ENCODE data around the gene PDE3B. TPM values are rescaled to one million over a fixed set of nuclear protein-coding genes. Genes with fewer than 3 reads are reported as not detected.
A peak's percentile ranks its signal among the peaks of the same experiment; 100 is the strongest.

Gene PDE3B
- total RNA-seq, 1 donor from 2014 or later = 4.0 TPM

DNA sequence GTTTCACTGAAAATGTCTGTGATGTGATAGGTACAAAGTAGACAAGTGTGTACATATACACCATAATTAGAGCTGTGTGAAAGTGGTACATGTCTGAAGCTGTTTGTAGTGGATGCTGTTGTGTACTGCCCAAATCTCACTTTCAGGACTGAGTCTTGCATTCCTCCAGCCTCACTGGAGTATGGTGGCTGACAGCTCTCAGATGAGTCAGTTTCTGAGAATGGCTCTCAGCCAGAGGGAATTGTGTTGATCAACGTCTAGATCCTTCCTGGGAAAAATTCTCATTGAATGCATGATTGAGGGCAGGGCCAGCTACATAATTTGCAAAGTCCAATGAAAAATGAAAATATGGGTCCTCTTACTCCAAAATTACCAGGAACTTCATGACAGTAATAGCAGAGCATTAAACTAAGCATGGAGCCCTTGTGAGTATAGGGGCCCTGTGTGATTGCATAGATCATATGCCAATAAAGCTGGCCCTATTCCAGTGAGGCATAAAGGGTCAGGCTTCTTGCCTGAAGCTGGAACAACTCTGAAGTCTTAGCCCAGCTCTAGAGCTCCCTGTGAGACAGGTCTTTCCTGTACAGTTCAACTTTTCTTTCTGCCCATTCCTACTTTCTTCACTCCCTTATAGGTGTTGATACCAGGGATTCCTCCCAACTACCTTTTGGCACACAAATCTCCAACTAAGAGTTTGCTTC is 259.2 kb downstream of the PDE3B start:
- Mint-ChIP-seq H3K27ac (ENCODE audit: unreplicated experiment) (no peak overlapping the region), H3K9me3 (ENCODE audit: unreplicated experiment) (no peaks in the 10 kb centered on the region), H3K4me1 (ENCODE audit: unreplicated experiment) (peaks cover 14% of the 10 kb centered on the region), H3K36me3 (ENCODE audit: low read depth, unreplicated experiment) (no peaks in the 10 kb centered on the region), H3K4me3 (ENCODE audit: unreplicated experiment) (no peak overlapping the region), H3K27me3 (ENCODE audit: unreplicated experiment) (peaks cover 5% of the 10 kb centered on the region)
- no peak for DNase-seq (ENCODE audit: low spot score)
- TF ChIP-seq, protein P1, sequence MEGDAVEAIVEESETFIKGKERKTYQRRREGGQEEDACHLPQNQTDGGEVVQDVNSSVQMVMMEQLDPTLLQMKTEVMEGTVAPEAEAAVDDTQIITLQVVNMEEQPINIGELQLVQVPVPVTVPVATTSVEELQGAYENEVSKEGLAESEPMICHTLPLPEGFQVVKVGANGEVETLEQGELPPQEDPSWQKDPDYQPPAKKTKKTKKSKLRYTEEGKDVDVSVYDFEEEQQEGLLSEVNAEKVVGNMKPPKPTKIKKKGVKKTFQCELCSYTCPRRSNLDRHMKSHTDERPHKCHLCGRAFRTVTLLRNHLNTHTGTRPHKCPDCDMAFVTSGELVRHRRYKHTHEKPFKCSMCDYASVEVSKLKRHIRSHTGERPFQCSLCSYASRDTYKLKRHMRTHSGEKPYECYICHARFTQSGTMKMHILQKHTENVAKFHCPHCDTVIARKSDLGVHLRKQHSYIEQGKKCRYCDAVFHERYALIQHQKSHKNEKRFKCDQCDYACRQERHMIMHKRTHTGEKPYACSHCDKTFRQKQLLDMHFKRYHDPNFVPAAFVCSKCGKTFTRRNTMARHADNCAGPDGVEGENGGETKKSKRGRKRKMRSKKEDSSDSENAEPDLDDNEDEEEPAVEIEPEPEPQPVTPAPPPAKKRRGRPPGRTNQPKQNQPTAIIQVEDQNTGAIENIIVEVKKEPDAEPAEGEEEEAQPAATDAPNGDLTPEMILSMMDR (IDR thresholded peaks at IDR 0.05; ENCODE audit: unreplicated experiment) = no peak

DNA sequence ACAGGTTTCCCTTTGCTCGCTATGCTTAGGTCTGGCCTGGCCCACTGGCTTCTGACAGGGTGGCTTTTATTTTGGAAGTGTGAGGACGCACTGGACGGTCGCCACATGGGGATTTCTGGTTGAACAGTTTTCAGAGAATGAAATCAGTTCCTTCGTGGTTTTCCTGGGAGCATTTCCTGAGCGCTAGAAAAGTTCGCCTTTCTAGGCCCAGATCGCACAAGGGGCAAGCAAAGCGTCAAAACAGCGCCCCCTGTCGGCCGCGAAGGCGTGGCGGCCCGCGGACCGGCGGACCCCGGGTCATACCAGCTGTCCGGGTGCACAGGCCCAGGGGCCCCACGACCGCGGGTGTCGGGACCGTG is 261.1 kb downstream of the PDE3B start:
- H3K27ac Mint-ChIP-seq (ENCODE audit: unreplicated experiment) = peak overlapping the region; percentile 52
- peak; percentile 87 for DNase-seq (ENCODE audit: low spot score)
- H3K4me3 Mint-ChIP-seq (ENCODE audit: unreplicated experiment) = peak overlapping the region; percentile 91
- H3K27me3 Mint-ChIP-seq (ENCODE audit: unreplicated experiment) = peaks cover 3% of the 10 kb centered on the region
- H3K9me3 Mint-ChIP-seq (ENCODE audit: unreplicated experiment) = no peaks in the 10 kb centered on the region
- TF ChIP-seq, protein P1 (IDR thresholded peaks at IDR 0.05; ENCODE audit: unreplicated experiment) = peak; percentile 99
- H3K36me3 Mint-ChIP-seq (ENCODE audit: low read depth, unreplicated experiment) = no peaks in the 10 kb centered on the region
- H3K4me1 Mint-ChIP-seq (ENCODE audit: unreplicated experiment) = peaks cover 14% of the 10 kb centered on the region

DNA sequence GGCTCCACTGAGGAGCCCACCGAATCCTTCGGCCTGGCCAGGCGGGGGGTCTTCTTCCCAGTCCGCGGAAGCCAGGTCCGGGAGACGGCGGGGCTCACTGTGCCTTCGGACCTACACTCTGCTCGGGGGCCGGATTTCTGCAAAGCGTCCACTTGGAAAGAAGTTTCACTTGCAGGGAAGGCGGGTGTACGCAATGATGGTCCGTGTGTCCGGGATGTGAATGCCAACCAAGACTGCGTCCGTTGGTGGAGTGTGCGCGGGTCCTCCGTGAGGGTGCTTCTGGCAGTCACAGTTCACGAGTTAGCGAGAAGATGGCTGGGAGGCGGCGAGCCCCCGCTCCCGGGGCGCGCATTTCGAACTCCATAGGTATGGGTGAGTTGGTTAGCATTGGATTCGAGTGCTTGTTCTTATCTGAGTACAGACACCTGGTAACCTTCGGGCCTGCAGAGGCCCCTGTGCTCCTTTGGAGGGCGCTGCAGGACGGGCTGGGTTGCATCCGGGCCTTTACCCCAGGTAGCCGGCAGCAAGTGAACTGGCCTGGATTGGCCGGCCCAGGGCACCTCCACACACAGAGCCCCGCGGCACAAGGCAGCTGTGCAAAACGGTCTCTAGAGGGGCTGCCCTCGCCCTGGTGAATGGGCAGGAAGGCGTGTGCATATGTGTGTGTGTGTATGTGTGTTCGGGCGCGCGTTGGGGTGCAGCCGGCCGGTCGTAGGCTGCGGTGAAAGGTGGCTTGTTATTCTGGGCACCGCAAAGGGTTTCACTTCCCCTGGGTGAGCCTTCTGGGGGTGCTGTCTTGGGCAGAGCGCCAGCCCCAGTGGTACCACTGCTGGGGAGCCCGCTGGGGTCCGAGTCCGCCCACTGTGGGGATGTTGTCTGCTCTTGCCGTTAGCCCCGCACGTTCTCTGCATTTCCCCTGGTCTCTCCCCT is 261.8 kb downstream of the PDE3B start:
- peak overlapping the region; percentile 94 for H3K4me3 Mint-ChIP-seq (ENCODE audit: unreplicated experiment)

DNA sequence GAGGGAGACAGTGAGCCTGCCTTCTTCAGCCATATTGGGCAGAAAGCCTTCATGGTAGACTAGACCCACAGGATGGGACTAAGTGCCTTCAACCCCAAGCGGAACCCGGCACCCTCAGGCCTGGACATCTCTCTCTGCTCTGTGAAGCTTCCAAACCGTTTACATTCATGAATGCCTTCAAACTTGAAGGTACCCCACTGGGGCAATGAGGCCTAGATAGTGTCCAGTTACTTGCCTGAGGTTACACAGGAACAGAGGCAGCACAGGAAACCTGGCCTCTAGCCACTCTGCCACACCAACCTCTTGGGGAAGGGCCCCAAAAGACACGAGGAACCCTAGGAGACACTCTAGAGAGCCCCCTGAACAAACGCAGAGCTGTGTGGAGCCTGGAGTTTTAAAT is 263.0 kb downstream of the PDE3B start:
- Mint-ChIP-seq H3K4me3 (ENCODE audit: unreplicated experiment) (peak overlapping the region; percentile 94), H3K27me3 (ENCODE audit: unreplicated experiment) (peaks cover 3% of the 10 kb centered on the region), H3K9me3 (ENCODE audit: unreplicated experiment) (no peaks in the 10 kb centered on the region)

More for the DNA sequence above, 261.8 kb downstream of the PDE3B start:
- peaks cover 3% of the 10 kb centered on the region for H3K27me3 Mint-ChIP-seq (ENCODE audit: unreplicated experiment)
- H3K27ac Mint-ChIP-seq (ENCODE audit: unreplicated experiment) = no peak overlapping the region
- TF ChIP-seq, protein P1 (IDR thresholded peaks at IDR 0.05; ENCODE audit: unreplicated experiment) = peak; percentile 71
- peak; percentile 71 for DNase-seq (ENCODE audit: low spot score)
- H3K4me1 Mint-ChIP-seq (ENCODE audit: unreplicated experiment) = peaks cover 14% of the 10 kb centered on the region
- H3K36me3 Mint-ChIP-seq (ENCODE audit: low read depth, unreplicated experiment) = no peaks in the 10 kb centered on the region
- no peaks in the 10 kb centered on the region for H3K9me3 Mint-ChIP-seq (ENCODE audit: unreplicated experiment)

More for the DNA sequence above, 263.0 kb downstream of the PDE3B start:
- TF ChIP-seq, protein P1 (IDR thresholded peaks at IDR 0.05; ENCODE audit: unreplicated experiment) = no peak
- Mint-ChIP-seq H3K4me1 (ENCODE audit: unreplicated experiment) (peaks cover 14% of the 10 kb centered on the region), H3K27ac (ENCODE audit: unreplicated experiment) (no peak overlapping the region), H3K36me3 (ENCODE audit: low read depth, unreplicated experiment) (no peaks in the 10 kb centered on the region)
- DNase-seq (ENCODE audit: low spot score) = no peak
